ENCODE data around the gene CPA1. TPM values are rescaled to one million over a fixed set of nuclear protein-coding genes. Genes with fewer than 3 reads are reported as not detected.

The CPA1 gene
- total RNA-seq, 1 donor from 2014 or later: not detected

DNA sequence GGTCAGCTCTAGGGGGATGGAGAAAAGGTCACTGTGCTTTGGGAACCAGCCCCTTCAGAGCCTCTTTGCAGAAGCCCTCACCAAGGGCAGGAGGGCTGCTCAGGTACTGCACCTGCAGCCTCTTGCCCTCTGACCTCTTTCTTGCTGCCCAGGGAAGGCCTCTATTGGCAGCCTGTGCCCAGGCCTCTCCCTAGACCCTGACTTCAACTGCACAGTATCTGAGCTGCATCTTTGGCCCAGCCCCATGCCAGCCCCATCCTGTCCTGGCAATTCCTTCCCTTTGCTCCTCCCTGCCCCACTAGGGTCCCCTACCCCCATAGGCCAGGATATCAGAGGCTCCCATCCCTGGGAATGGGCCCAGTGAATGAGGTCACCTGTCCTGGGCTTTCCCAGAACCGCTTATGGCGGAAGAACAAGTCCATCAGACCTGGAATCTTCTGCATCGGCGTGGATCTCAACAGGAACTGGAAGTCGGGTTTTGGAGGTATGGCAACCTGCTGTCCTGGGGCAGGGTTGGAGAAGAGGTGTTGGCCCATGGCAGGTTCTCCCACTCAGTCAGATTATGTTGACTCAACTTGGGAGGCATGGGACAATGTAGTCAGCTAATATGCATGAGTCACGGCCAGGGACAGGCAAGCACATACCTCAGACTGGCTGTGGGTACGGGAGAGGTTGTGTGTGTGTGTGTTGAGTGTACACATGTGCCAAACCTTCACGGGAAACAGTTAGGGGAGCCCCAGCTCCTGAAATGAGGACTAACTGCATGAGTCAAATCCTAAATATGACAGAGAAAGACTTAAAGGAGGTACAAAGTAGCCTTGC lies 17.1 kb upstream of the CPA1 start:
- no peak overlapping the region for H3K4me3 Mint-ChIP-seq (ENCODE audit: unreplicated experiment)
- peaks cover 27% of the 10 kb centered on the region for H3K4me1 Mint-ChIP-seq (ENCODE audit: low read depth, unreplicated experiment)
- no peaks in the 10 kb centered on the region for H3K27me3 Mint-ChIP-seq (ENCODE audit: unreplicated experiment)
- H3K36me3 Mint-ChIP-seq (ENCODE audit: unreplicated experiment): peaks cover 16% of the 10 kb centered on the region
- peaks cover 8% of the 10 kb centered on the region for H3K9me3 Mint-ChIP-seq (ENCODE audit: unreplicated experiment)
- TF ChIP-seq, protein P1, sequence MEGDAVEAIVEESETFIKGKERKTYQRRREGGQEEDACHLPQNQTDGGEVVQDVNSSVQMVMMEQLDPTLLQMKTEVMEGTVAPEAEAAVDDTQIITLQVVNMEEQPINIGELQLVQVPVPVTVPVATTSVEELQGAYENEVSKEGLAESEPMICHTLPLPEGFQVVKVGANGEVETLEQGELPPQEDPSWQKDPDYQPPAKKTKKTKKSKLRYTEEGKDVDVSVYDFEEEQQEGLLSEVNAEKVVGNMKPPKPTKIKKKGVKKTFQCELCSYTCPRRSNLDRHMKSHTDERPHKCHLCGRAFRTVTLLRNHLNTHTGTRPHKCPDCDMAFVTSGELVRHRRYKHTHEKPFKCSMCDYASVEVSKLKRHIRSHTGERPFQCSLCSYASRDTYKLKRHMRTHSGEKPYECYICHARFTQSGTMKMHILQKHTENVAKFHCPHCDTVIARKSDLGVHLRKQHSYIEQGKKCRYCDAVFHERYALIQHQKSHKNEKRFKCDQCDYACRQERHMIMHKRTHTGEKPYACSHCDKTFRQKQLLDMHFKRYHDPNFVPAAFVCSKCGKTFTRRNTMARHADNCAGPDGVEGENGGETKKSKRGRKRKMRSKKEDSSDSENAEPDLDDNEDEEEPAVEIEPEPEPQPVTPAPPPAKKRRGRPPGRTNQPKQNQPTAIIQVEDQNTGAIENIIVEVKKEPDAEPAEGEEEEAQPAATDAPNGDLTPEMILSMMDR (IDR thresholded peaks at IDR 0.05; ENCODE audit: partially characterized antibody, unreplicated experiment): no peak
- H3K27ac Mint-ChIP-seq (ENCODE audit: unreplicated experiment): no peak overlapping the region
- DNase-seq: no peak

DNA sequence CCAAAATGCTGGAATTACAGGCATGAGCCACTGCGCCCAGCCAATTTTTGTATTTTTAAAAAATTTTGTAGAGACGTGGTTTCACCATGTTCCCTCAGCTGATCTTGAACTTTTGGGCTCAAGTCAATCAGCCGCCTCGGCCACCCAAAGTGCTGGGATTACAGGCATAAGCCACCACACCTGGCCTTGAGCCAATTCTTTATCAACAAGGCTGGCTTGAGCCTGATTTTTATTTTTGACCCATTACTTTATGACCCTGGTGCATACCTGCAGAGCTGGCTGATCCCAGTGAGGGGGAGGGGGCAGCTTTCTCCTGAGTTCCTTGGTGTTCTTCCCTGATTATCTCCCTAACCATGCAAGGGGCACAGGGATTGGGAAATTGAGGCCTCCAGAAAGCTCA lies 15.8 kb upstream of the CPA1 start:
- Mint-ChIP-seq H3K9me3 (ENCODE audit: unreplicated experiment) (peaks cover 8% of the 10 kb centered on the region), H3K27me3 (ENCODE audit: unreplicated experiment) (no peaks in the 10 kb centered on the region), H3K4me1 (ENCODE audit: low read depth, unreplicated experiment) (peaks cover 29% of the 10 kb centered on the region), H3K27ac (ENCODE audit: unreplicated experiment) (peak overlapping the region; percentile 66), H3K36me3 (ENCODE audit: unreplicated experiment) (peaks cover 13% of the 10 kb centered on the region), H3K4me3 (ENCODE audit: unreplicated experiment) (no peak overlapping the region)
- no peak for DNase-seq
- TF ChIP-seq, protein P1 (IDR thresholded peaks at IDR 0.05; ENCODE audit: partially characterized antibody, unreplicated experiment): no peak

DNA sequence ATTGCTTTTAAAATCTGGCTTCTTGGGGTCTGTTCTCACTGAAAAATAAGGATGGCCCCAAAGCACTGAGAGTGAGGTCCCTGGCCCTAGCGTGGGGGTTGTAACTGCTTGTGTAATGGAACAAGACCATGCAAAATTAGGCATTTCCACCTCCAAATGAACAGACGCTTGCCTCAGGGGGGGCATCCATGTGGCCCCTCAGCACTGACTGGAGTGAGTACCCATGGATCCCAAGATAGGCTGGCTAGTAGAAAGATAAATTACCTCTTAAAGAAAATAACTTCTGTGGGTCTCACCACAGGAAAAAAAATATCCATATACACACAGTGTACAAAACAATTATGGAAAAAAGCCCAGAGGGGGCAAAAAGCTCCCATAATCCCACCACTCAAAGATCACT lies 15.2 kb upstream of the CPA1 start:
- peaks cover 7% of the 10 kb centered on the region for H3K36me3 Mint-ChIP-seq (ENCODE audit: unreplicated experiment)
- H3K27ac Mint-ChIP-seq (ENCODE audit: unreplicated experiment): peak overlapping the region; percentile 91
- TF ChIP-seq, protein P1 (IDR thresholded peaks at IDR 0.05; ENCODE audit: partially characterized antibody, unreplicated experiment): no peak

DNA sequence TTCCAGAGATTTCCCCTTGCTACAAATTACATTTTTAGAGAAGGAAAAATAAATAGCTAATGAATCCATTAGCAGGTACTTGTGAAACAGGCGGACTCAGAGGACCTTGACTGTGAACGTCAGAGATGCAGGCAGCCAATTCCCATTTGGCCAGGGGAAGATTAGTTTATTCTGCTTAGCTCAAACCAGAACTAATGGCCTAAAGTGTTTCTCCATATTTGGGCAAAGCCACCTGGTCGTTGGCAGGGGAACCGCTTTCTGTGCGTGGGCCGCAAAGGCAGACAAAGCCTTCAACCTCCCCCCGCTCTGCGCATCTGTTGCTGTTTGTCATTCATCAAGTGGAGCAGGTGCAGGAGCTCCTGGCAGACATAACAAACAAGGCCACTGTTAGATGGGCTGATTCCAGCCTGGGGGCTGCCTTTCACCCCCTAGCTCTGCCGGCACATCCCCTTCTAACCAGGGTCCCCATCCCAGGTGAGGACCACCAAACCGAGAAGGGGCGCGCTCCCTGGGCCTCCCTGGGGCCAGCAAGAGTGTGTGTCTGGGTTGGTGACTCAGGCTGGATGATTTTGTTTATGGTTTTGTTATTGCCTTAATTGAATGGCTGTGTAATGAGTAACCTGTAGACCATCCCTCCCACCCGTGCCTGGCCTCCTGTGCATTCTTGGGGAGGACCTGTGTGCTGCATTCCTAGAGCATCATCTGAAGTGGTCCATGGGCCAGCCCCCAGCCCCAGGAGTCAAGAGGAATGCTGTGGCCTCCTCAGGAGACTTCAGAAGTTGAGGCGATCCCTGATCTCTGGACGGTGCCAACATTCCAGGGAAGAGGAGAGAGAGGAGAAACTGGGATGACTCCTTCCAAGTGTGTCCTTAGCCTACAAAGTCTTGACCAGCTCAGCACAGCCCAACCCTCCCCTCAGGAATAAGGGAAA lies 14.5 kb upstream of the CPA1 start:
- TF ChIP-seq, protein P1 (IDR thresholded peaks at IDR 0.05; ENCODE audit: partially characterized antibody, unreplicated experiment): no peak
- DNase-seq: peak; percentile 85
- Mint-ChIP-seq H3K27me3 (ENCODE audit: unreplicated experiment) (no peaks in the 10 kb centered on the region), H3K9me3 (ENCODE audit: unreplicated experiment) (peaks cover 6% of the 10 kb centered on the region), H3K27ac (ENCODE audit: unreplicated experiment) (peak overlapping the region; percentile 91), H3K4me1 (ENCODE audit: low read depth, unreplicated experiment) (peaks cover 30% of the 10 kb centered on the region), H3K36me3 (ENCODE audit: unreplicated experiment) (no peaks in the 10 kb centered on the region), H3K4me3 (ENCODE audit: unreplicated experiment) (peak overlapping the region; percentile 72)

More for the DNA sequence above, 15.2 kb upstream of the CPA1 start:
- peaks cover 6% of the 10 kb centered on the region for H3K9me3 Mint-ChIP-seq (ENCODE audit: unreplicated experiment)
- peaks cover 30% of the 10 kb centered on the region for H3K4me1 Mint-ChIP-seq (ENCODE audit: low read depth, unreplicated experiment)
- no peak for DNase-seq
- no peaks in the 10 kb centered on the region for H3K27me3 Mint-ChIP-seq (ENCODE audit: unreplicated experiment)
- H3K4me3 Mint-ChIP-seq (ENCODE audit: unreplicated experiment): peak overlapping the region; percentile 72

All from glutamatergic neuron (in vitro differentiated cells).